H1 (cell line): ENCODE measurements around the gene ZCCHC9. TPM values are rescaled to one million over a fixed set of nuclear protein-coding genes. Genes with fewer than 3 reads are reported as not detected.

ENCODE experiments used
- CTCF ChIA-PET: fragments of 300-600 bp; sonication (Branson Sonifier 250); formaldehyde crosslinking; loops from one replicate; lab custom pipeline; 2021; ENCODE audit not compliant: partially characterized antibody; lab: Charles Lee
- POLR2A ChIA-PET: fragments of 300-600 bp; sonication (Branson Sonifier 250); formaldehyde crosslinking; loops from one replicate; lab custom pipeline; 2021; ENCODE audit warnings: inconsistent platforms; ENCODE audit not compliant: partially characterized antibody; lab: Charles Lee
- DNase-seq, 2 experiments: peaks; one replicate each; pipeline versions ENCODE4 v3.0.0 to v3.0.0-alpha.2; 2010 to 2022; ENCODE audit warnings: low spot score in 2 of 2, low read depth in 1 of 2, mixed read lengths in 1 of 2
- FAIRE-seq: peaks from 2 replicates; lab custom pipeline; 2011; peaks lifted over from hg19 to GRCh38; lab: Jason Lieb, UNC
- H2AFZ ChIP-seq: 2 replicates; pipeline ENCODE4 v1.8.1; 2012; ENCODE audit warnings: low read length, inconsistent platforms
- H2AK5ac ChIP-seq: 2 replicates; pipeline ENCODE4 v1.6.1; 2013; ENCODE audit warnings: low read depth, low read length
- H2BK120ac ChIP-seq: replicated peaks from 2 replicates; pipeline ENCODE3; 2013; ENCODE audit warnings: low read depth, low read length, inconsistent platforms
- H2BK12ac ChIP-seq: 2 replicates; pipeline ENCODE4 v1.6.1; 2013; ENCODE audit warnings: low read depth, low read length
- H2BK15ac ChIP-seq: 2 replicates; pipeline ENCODE4 v1.6.1; 2013; ENCODE audit warnings: low read length
- H2BK20ac ChIP-seq: 2 replicates; pipeline ENCODE4 v1.6.1; 2013; ENCODE audit warnings: low read length
- H2BK5ac ChIP-seq: 2 replicates; pipeline ENCODE4 v1.6.1; 2013; ENCODE audit warnings: low read depth, low read length
- H3K14ac ChIP-seq: 2 replicates; pipeline ENCODE4 v1.6.1; 2013; ENCODE audit warnings: inconsistent platforms; ENCODE audit not compliant: insufficient read length
- H3K18ac ChIP-seq: 2 replicates; pipeline ENCODE4 v1.6.1; 2013; ENCODE audit warnings: low read length; ENCODE audit errors: extremely low read depth
- H3K23ac ChIP-seq: 2 replicates; pipeline ENCODE4 v1.6.1; 2013; ENCODE audit warnings: inconsistent platforms; ENCODE audit not compliant: insufficient read length
- H3K23me2 ChIP-seq: 2 replicates; pipeline ENCODE4 v1.6.1; 2013; ENCODE audit warnings: low read depth, low read length
- H3K27ac ChIP-seq: 2 replicates; pipeline ENCODE4 v1.6.1; 2011; ENCODE audit warnings: low read depth, low read length, inconsistent platforms
- H3K27me3 ChIP-seq, 4 experiments: replicated peaks in 1 of 4; 1 replicate in 1 of 4; 2 replicates in 3 of 4; pipeline versions ENCODE4 v1.6.1 to v1.8.1; 2011 to 2013; ENCODE audit warnings: low read length in 3 of 4, mild to moderate bottlenecking in 3 of 4, inconsistent platforms in 2 of 4, mixed read lengths in 2 of 4, moderate library complexity in 1 of 4; ENCODE audit not compliant: control insufficient read depth in 3 of 4, insufficient read depth in 3 of 4; ENCODE audit errors: extremely low read depth in 1 of 4
- H3K36me3 ChIP-seq, 4 experiments: 2 replicates each; pipeline versions ENCODE4 v1.6.1 to v1.8.1; 2011 to 2013; ENCODE audit warnings: mild to moderate bottlenecking in 4 of 4, low read length in 3 of 4, moderate library complexity in 2 of 4, control low read depth in 1 of 4, inconsistent platforms in 1 of 4; ENCODE audit not compliant: insufficient read depth in 4 of 4, control insufficient read depth in 2 of 4
- H3K4ac ChIP-seq: replicated peaks from 2 replicates; pipeline ENCODE3; 2013; ENCODE audit warnings: low read length, low read depth, mixed read lengths, inconsistent platforms; ENCODE audit not compliant: insufficient read length
- H3K4me1 ChIP-seq, 4 experiments: replicated peaks in 1 of 4; 1 replicate in 1 of 4; 2 replicates in 3 of 4; pipeline versions ENCODE4 v1.6.1 to v1.8.1; 2011 to 2013; ENCODE audit warnings: low read length in 3 of 4, inconsistent platforms in 2 of 4, mixed read lengths in 1 of 4; ENCODE audit not compliant: insufficient read depth in 4 of 4, control insufficient read depth in 3 of 4
- H3K4me2 ChIP-seq, 2 experiments: 2 replicates each; pipeline versions ENCODE4 v1.6.1 to v1.8.1; 2011 to 2013; ENCODE audit warnings: low read depth in 2 of 2, low read length in 2 of 2, control low read depth in 1 of 2, inconsistent platforms in 1 of 2, mild to moderate bottlenecking in 1 of 2; ENCODE audit not compliant: insufficient read depth in 1 of 2
- H3K4me3 ChIP-seq, 4 experiments: fragments of 200-600, 300-600 bp in 1 of 4; sonication (generic), shearing (Covaris generic), sonication (Bioruptor Twin) in 1 of 4; 2 replicates each; pipeline versions ENCODE4 v1.5.1 to v1.8.1; 2011 to 2016; ENCODE audit warnings: low read length in 4 of 4, low read depth in 3 of 4, control low read depth in 2 of 4, inconsistent platforms in 2 of 4, mild to moderate bottlenecking in 2 of 4, mixed read lengths in 1 of 4, moderate library complexity in 1 of 4; ENCODE audit not compliant: insufficient read depth in 2 of 4; ENCODE audit errors: extremely low read depth in 1 of 4
- H3K56ac ChIP-seq: replicated peaks from 2 replicates; pipeline ENCODE3; 2013; ENCODE audit warnings: low read depth, mild to moderate bottlenecking, mixed read lengths, low read length, inconsistent platforms; ENCODE audit not compliant: insufficient read length
- H3K79me1 ChIP-seq: 2 replicates; pipeline ENCODE4 v1.6.1; 2013; ENCODE audit warnings: low read depth, low read length, control low read depth
- H3K79me2 ChIP-seq, 2 experiments: 2 replicates each; pipeline versions ENCODE4 v1.6.1 to v1.8.1; 2012 to 2013; ENCODE audit warnings: low read length in 2 of 2, mild to moderate bottlenecking in 2 of 2, inconsistent platforms in 1 of 2; ENCODE audit not compliant: insufficient read depth in 2 of 2, control insufficient read depth in 1 of 2
- H3K9ac ChIP-seq, 4 experiments: replicated peaks in 1 of 4; 1 replicate in 1 of 4; 2 replicates in 3 of 4; pipeline versions ENCODE4 v1.6.1 to v1.8.1; 2011 to 2013; ENCODE audit warnings: low read depth in 3 of 4, low read length in 3 of 4, control low read depth in 2 of 4, mild to moderate bottlenecking in 2 of 4, moderate library complexity in 2 of 4, inconsistent platforms in 1 of 4; ENCODE audit errors: extremely low read depth in 1 of 4
- H3K9me3 ChIP-seq, 2 experiments: 2 replicates each; pipeline versions ENCODE4 v1.6.1 to v1.8.1; 2012 to 2013; ENCODE audit warnings: mild to moderate bottlenecking in 2 of 2, moderate library complexity in 2 of 2, control low read depth in 1 of 2, inconsistent platforms in 1 of 2, low read depth in 1 of 2, low read length in 1 of 2, mixed read lengths in 1 of 2; ENCODE audit not compliant: insufficient read depth in 2 of 2
- H4K20me1 ChIP-seq, 2 experiments: replicated peaks in 1 of 2; 2 replicates each; pipeline versions ENCODE3 to v1.8.1; 2011 to 2013; ENCODE audit warnings: inconsistent platforms in 2 of 2, low read length in 2 of 2, mild to moderate bottlenecking in 1 of 2; ENCODE audit not compliant: insufficient read depth in 2 of 2, control insufficient read depth in 1 of 2
- H4K5ac ChIP-seq: 2 replicates; pipeline ENCODE4 v1.6.1; 2013; ENCODE audit warnings: low read length, low read depth, mixed read lengths, inconsistent platforms; ENCODE audit not compliant: insufficient read length
- H4K8ac ChIP-seq: 2 replicates; pipeline ENCODE4 v1.8.0; 2013; ENCODE audit warnings: mild to moderate bottlenecking, moderate library complexity, low read length, inconsistent platforms; ENCODE audit not compliant: insufficient read depth; ENCODE audit errors: extremely low read depth
- H4K91ac ChIP-seq: replicated peaks from 2 replicates; pipeline ENCODE3; 2013; ENCODE audit warnings: low read length, mixed read lengths, inconsistent platforms; ENCODE audit not compliant: insufficient read length
- BCL11A ChIP-seq, 2 experiments: IDR thresholded peaks; one replicate each; pipeline ENCODE4 v1.6.1; 2011; ENCODE audit warnings: low read depth in 2 of 2, low read length in 2 of 2, mild to moderate bottlenecking in 2 of 2
- WGBS, 2 experiments: shearing (Covaris generic) in 1 of 2; methylation state at CpG; one replicate each; pipeline versions ENCODE4 v1.1.6 to v1.1.7; 2013 to 2015; ENCODE audit warnings: low lambda C conversion rate in 2 of 2, mixed read lengths in 2 of 2, inconsistent platforms in 1 of 2, low coverage in 1 of 2, missing lambda C conversion rate in 1 of 2; ENCODE audit not compliant: insufficient replicate concordance in 2 of 2, insufficient coverage in 1 of 2, insufficient read length in 1 of 2; ENCODE audit errors: extremely low coverage in 1 of 2, missing lambda C conversion rate in 1 of 2; 5-methylcytosine and 5-hydroxymethylcytosine counted together
- polyA plus RNA-seq, 7 experiments: library from polyadenylated mRNA; depleted of rRNA in 3 of 7; stranded (reverse) in 5 of 7; unstranded in 2 of 7; fragments of >200 nt in 5 of 7; fragments of 200-250 nt in 2 of 7; gene quantifications; 1 replicate in 5 of 7; 2 replicates in 1 of 7; 4 replicates in 1 of 7; pipeline versions ENCODE4 v1.2.1 to v1.2.3, GENCODE V29; 2011 to 2013; ENCODE audit warnings: missing spikeins in 2 of 7, mixed read lengths in 2 of 7
- total RNA-seq: library from RNA; stranded (reverse); fragmentation: NEBNext Ultra II Directional; extraction: Animal tissue kit (Norgen Biotek cat#: 25700); gene quantifications from 2 replicates; pipeline ENCODE4 v1.2.1, GENCODE V29; 2021

The ZCCHC9 gene
- total and polyA plus RNA-seq, 2 of the 8 experiments (the other 6 are each of a cell fraction or from before 2014, with no cell fraction given), result 10.9 to 33.6 TPM

DNA sequence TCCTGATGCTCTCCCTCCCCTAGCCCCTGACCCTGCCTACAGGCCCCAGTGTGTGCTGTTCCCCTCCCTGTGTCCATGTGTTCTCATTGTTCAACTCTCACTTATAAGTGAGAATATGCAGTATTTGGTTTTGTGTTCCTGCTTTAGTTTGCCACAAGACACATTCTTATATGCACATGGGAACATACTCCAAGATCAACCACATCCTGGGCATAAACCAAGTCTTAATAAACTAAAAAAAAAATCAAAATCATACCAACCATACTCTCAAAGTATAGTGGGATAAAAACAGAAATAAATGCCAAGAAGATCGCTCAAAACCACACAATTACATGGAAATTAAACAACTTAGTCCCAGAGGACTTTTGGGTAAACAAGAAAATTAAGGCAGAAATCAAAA is 11.2 kb upstream of the ZCCHC9 start:
- H4K91ac ChIP-seq, result no peak overlapping the region
- peaks cover 5% of the 10 kb centered on the region; the same call in 1 of the 2 replicates for H3K79me1 ChIP-seq
- H3K9me3 ChIP-seq, result no peaks in the 10 kb centered on the region; a peak in 1 of 4 replicates
- H3K4me1 ChIP-seq, result no peaks in the 10 kb centered on the region
- no peak overlapping the region for H2AK5ac ChIP-seq
- WGBS, 2 experiments, result 92% methylated on average over 1 of the region's 1 CpG; no CpG with 5 or more reads in 1 of the 2 experiments
- H3K56ac ChIP-seq, result no peak overlapping the region
- H3K18ac ChIP-seq, result no peak overlapping the region
- H3K4me2 ChIP-seq, result no peak overlapping the region
- H2BK15ac ChIP-seq, result no peak overlapping the region
- peaks cover 0 to 1% of the 10 kb centered on the region in 2 experiments for H4K20me1 ChIP-seq
- H3K27me3 ChIP-seq, result no peaks in the 10 kb centered on the region
- H3K14ac ChIP-seq, result no peak overlapping the region
- no peak overlapping the region for H4K5ac ChIP-seq
- H4K8ac ChIP-seq, result no peak overlapping the region
- H2BK12ac ChIP-seq, result no peak overlapping the region
- H2BK120ac ChIP-seq, result no peak overlapping the region
- no peak overlapping the region for H3K4ac ChIP-seq
- FAIRE-seq (no peak), DNase-seq (no peak)
- H2BK5ac ChIP-seq, result no peak overlapping the region
- H3K9ac ChIP-seq, result no peak overlapping the region
- H3K36me3 ChIP-seq, result peaks cover 0 to 8% (median 0%) of the 10 kb centered on the region in 4 experiments; a peak in 1 of 8 replicates
- CTCF ChIA-PET, result interaction anchor here (3.4 kb wide), 1 partner anchor 10 kb away, joined by 13 read pairs; the partner anchor contains the start of gene ZCCHC9
- H3K79me2 ChIP-seq, result peaks cover 6 to 75% of the 10 kb centered on the region in 2 experiments; a peak in 3 of 4 replicates
- POLR2A ChIA-PET, result no interaction called here
- H3K4me3 ChIP-seq, result no peak overlapping the region
- H3K27ac ChIP-seq, result no peak overlapping the region
- H3K23me2 ChIP-seq, result no peaks in the 10 kb centered on the region
- no peak overlapping the region for H3K23ac ChIP-seq
- no peak overlapping the region for H2AFZ ChIP-seq
- H2BK20ac ChIP-seq, result no peak overlapping the region
- no peak for TF ChIP-seq BCL11A (IDR thresholded peaks at IDR 0.05; ENCODE audit: low read depth in 2 of 2, low read length in 2 of 2)
